IMR-90 (cell line): ENCODE data around the gene DHRSX. TPM values are rescaled to one million over a fixed set of nuclear protein-coding genes. Genes with fewer than 3 reads are reported as not detected.

Experiments used
- ATAC-seq: fragments of 200-7000 bp; cut with Tn5 transposase; 2 replicates; pipeline ENCODE4 v1.9.1; 2020; ENCODE audit warnings: low read depth, mild to moderate bottlenecking, moderate library complexity
- BruUV-seq: library from RNA; stranded (reverse); fragments of 400-500 nt; replicated peaks from 2 replicates; lab custom pipeline; 2021; lab: Mats Ljungman, UMichigan
- CTCF ChIA-PET: fragments of 300-600 bp; formaldehyde crosslinking; extraction: SDS; loops from one replicate; lab custom pipeline; 2021; ENCODE audit warnings: antibody characterized with exemption; lab: Yijun Ruan, JAX
- POLR2A ChIA-PET: fragments of 300-600 bp; sonication (Branson Sonifier 250); formaldehyde crosslinking; loops from one replicate; lab custom pipeline; 2022; ENCODE audit warnings: antibody characterized with exemption; ENCODE audit not compliant: unreplicated experiment; lab: Charles Lee
- DNase-seq: peaks from one replicate; pipeline ENCODE4 v3.0.0; 2013
- H2AFZ ChIP-seq: replicated peaks from 2 replicates; pipeline ENCODE3; 2013; ENCODE audit warnings: low read length, mild to moderate bottlenecking; ENCODE audit not compliant: poor library complexity
- H2AK5ac ChIP-seq: 2 replicates; pipeline ENCODE4 v1.6.1; 2013; ENCODE audit warnings: low read depth, low read length, inconsistent platforms
- H2AK9ac ChIP-seq: replicated peaks from 2 replicates; pipeline ENCODE3; 2013; ENCODE audit warnings: mild to moderate bottlenecking, low read depth, low read length, moderate library complexity; ENCODE audit not compliant: poor library complexity
- H2BK120ac ChIP-seq: 2 replicates; pipeline ENCODE4 v1.6.1; 2013; ENCODE audit warnings: low read depth, low read length, inconsistent platforms
- H2BK15ac ChIP-seq: 3 replicates; pipeline ENCODE4 v1.6.1; 2013; ENCODE audit warnings: low read depth, low read length, inconsistent platforms
- H2BK20ac ChIP-seq: 2 replicates; pipeline ENCODE4 v1.6.1; 2013; ENCODE audit warnings: low read depth, mild to moderate bottlenecking, inconsistent platforms, low read length, moderate library complexity
- H2BK5ac ChIP-seq: 2 replicates; pipeline ENCODE4 v1.6.1; 2013; ENCODE audit warnings: mild to moderate bottlenecking, low read depth, low read length, inconsistent platforms; ENCODE audit not compliant: poor library complexity, severe bottlenecking
- H3K14ac ChIP-seq: replicated peaks from 2 replicates; pipeline ENCODE4 v1.6.1; 2013; ENCODE audit warnings: low read depth, low read length, inconsistent platforms
- H3K18ac ChIP-seq: 2 replicates; pipeline ENCODE4 v1.6.1; 2013; ENCODE audit warnings: low read depth, low read length, control low read depth
- H3K23ac ChIP-seq: 2 replicates; pipeline ENCODE4 v1.6.1; 2013; ENCODE audit warnings: low read depth, low read length, inconsistent platforms
- H3K27ac ChIP-seq: 2 replicates; pipeline ENCODE4 v1.5.1; 2013; ENCODE audit warnings: mild to moderate bottlenecking, control low read depth, low read length; ENCODE audit not compliant: insufficient read depth
- H3K27me3 ChIP-seq: 2 replicates; pipeline ENCODE4 v1.6.1; 2013; ENCODE audit warnings: low read length; ENCODE audit not compliant: control insufficient read depth, insufficient read depth
- H3K36me3 ChIP-seq: 2 replicates; pipeline ENCODE4 v1.6.1; 2013; ENCODE audit warnings: low read length, mixed read lengths; ENCODE audit not compliant: control insufficient read depth, insufficient read depth
- H3K4ac ChIP-seq: 2 replicates; pipeline ENCODE4 v1.6.1; 2013; ENCODE audit warnings: low read depth, low read length, inconsistent platforms
- H3K4me1 ChIP-seq: 2 replicates; pipeline ENCODE4 v1.6.1; 2013; ENCODE audit warnings: low read length, mixed read lengths; ENCODE audit not compliant: control insufficient read depth, insufficient read depth
- H3K4me2 ChIP-seq: 2 replicates; pipeline ENCODE4 v1.6.1; 2013; ENCODE audit warnings: low read depth, mild to moderate bottlenecking, control low read depth, low read length, moderate library complexity
- H3K4me3 ChIP-seq: 2 replicates; pipeline ENCODE4 v1.5.1; 2013; ENCODE audit warnings: low read depth, mild to moderate bottlenecking, control low read depth, low read length, moderate library complexity; ENCODE audit not compliant: insufficient read depth
- H3K56ac ChIP-seq: 2 replicates; pipeline ENCODE4 v1.6.1; 2013; ENCODE audit warnings: low read length, inconsistent platforms; ENCODE audit not compliant: insufficient read depth; ENCODE audit errors: extremely low read depth
- H3K79me1 ChIP-seq, 2 experiments: 2 replicates each; pipeline ENCODE4 v1.6.1; 2013; ENCODE audit warnings: low read length in 2 of 2, inconsistent platforms in 1 of 2, low read depth in 1 of 2
- H3K9ac ChIP-seq: 2 replicates; pipeline ENCODE4 v1.6.1; 2013; ENCODE audit warnings: low read depth, low read length, control low read depth
- H3K9me1 ChIP-seq: 2 replicates; pipeline ENCODE4 v1.6.1; 2013; ENCODE audit warnings: low read length, inconsistent platforms; ENCODE audit not compliant: insufficient read depth
- H3K9me3 ChIP-seq: 2 replicates; pipeline ENCODE4 v1.6.1; 2013; ENCODE audit warnings: low read length; ENCODE audit not compliant: control insufficient read depth, insufficient read depth
- H4K20me1 ChIP-seq: 2 replicates; pipeline ENCODE4 v1.6.1; 2013; ENCODE audit warnings: low read length, inconsistent platforms; ENCODE audit not compliant: insufficient read depth
- H4K5ac ChIP-seq: 2 replicates; pipeline ENCODE4 v1.6.1; 2013; ENCODE audit warnings: mild to moderate bottlenecking, low read depth, low read length, control low read depth
- H4K8ac ChIP-seq, 2 experiments: 2 replicates each; pipeline ENCODE4 v1.6.1; 2013; ENCODE audit warnings: low read depth in 2 of 2, low read length in 2 of 2, control low read depth in 1 of 2, inconsistent platforms in 1 of 2
- H4K91ac ChIP-seq: 2 replicates; pipeline ENCODE4 v1.6.1; 2013; ENCODE audit warnings: low read depth, low read length, inconsistent platforms; ENCODE audit not compliant: insufficient read depth
- SMC3 ChIP-seq: fragments of 150-350 bp; IDR thresholded peaks from 2 replicates; pipeline ENCODE4 v1.6.1; 2016; ENCODE audit warnings: low read depth, mild to moderate bottlenecking, antibody characterized with exemption, low read length, moderate library complexity
- WGBS, 2 experiments: methylation state at CpG; one replicate each; pipeline versions ENCODE4 v1.1.5 to v1.1.7; 2013; ENCODE audit warnings: missing lambda C conversion rate in 2 of 2; ENCODE audit not compliant: insufficient read length in 1 of 2; ENCODE audit errors: extremely low coverage in 2 of 2; 5-methylcytosine and 5-hydroxymethylcytosine counted together
- dilution Hi-C: fragments of 300-500 bp; cut with HindIII; formaldehyde crosslinking; loops from one replicate; pipeline ENCODE4 v1.14.3; 2018; ENCODE audit warnings: low sequenced_read_pairs; ENCODE audit not compliant: unreplicated experiment
- in situ Hi-C: fragments of 300-500 bp; cut with MboI; formaldehyde crosslinking; loops from 3 replicates; pipeline ENCODE4 v1.14.3; 2019; ENCODE audit warnings: low sequenced_read_pairs, inconsistent platforms, mixed read lengths
- intact Hi-C: fragments of 100-400 bp; cut with micrococcal nuclease; formaldehyde crosslinking; loops from 2 replicates; pipeline ENCODE4 v1.10.0; 2022
- polyA plus RNA-seq, 3 experiments: library from polyadenylated mRNA; depleted of rRNA; stranded (reverse); fragments of >200 nt; gene quantifications; 2 replicates each; pipeline ENCODE4 v1.2.3, GENCODE V29; 2012; ENCODE audit warnings: low replicate concordance in 1 of 3
- total RNA-seq: library from RNA; depleted of rRNA; stranded (reverse); fragments of >200 nt; gene quantifications from 2 replicates; pipeline ENCODE4 v1.2.3, GENCODE V29; 2012

The DHRSX gene
- total and polyA plus RNA-seq, 2 of the 4 experiments (the other 2 are of a cell fraction), result 26.2 to 38.0 TPM

DNA sequence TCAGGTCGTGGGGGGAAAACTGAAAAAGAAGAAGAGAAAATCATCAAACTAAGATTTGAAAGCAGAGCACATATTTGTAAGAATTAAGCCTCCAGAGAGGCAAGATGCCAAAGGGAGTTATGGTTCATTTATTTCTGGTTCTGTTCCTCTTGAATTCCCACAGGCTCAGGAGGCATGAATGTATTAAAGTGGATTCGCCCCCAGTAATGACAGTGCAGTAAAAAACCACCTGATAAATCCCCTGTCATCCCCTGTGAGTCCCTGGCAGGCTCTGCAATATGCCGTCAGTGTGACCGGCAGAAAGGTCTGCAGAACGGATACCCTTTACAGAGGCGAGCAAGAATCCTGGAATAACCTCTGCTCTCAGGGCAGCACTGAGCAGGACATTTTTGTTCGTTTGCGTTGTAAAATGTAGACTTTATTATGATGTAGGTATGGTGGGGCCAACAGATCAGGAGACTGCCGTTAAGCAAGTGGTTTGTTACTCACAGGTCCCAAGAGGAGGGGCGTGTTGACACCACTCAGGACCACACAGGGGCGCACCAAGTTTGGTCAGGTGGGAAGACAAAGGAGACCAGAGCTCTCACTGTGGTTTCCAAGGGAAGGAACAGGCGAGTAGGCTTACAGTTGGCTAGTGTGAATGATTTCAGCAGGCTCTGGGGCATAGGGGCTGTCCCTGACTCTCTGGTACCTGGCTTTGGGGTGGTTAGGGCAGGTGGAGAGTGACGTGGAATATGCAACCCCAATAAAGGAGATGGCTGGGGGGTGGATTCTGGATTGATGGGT, 75.3 kb downstream of the DHRSX start:
- no peak overlapping the region for H4K5ac ChIP-seq
- H3K56ac ChIP-seq, result no peak overlapping the region
- in situ Hi-C loops, result no loop called here
- H3K27me3 ChIP-seq, result no peaks in the 10 kb centered on the region
- no peak overlapping the region for H2BK120ac ChIP-seq
- no peak overlapping the region for H3K9ac ChIP-seq
- H2AFZ ChIP-seq, result peak overlapping the region; percentile 54
- H3K4me2 ChIP-seq, result no peak overlapping the region
- peaks cover 18% of the 10 kb centered on the region for H3K36me3 ChIP-seq
- no peak overlapping the region for H4K8ac ChIP-seq
- no peak overlapping the region for H2AK9ac ChIP-seq
- H3K4ac ChIP-seq, result no peak overlapping the region
- H3K23ac ChIP-seq, result no peak overlapping the region
- H3K9me1 ChIP-seq, result no peaks in the 10 kb centered on the region
- H3K4me3 ChIP-seq, result no peak overlapping the region
- intact Hi-C loops, result no loop called here
- no peak overlapping the region for H2AK5ac ChIP-seq
- ChIA-PET CTCF (no interaction called here), POLR2A (no interaction called here)
- H2BK5ac ChIP-seq, result no peak overlapping the region
- BruUV-seq, result no TSS peak
- dilution Hi-C loops, result no loop called here
- H4K91ac ChIP-seq, result no peak overlapping the region
- TF ChIP-seq SMC3, result no peak
- H3K9me3 ChIP-seq, result no peaks in the 10 kb centered on the region
- WGBS, 2 experiments, result 100% methylated on average over 7 of the region's 13 CpGs; no CpG with 5 or more reads in 1 of the 2 experiments
- peaks cover 3 to 8% of the 10 kb centered on the region in 2 experiments; a peak in 3 of 4 replicates for H3K79me1 ChIP-seq
- no peak overlapping the region for H2BK20ac ChIP-seq
- no peak overlapping the region for H2BK15ac ChIP-seq
- no peak overlapping the region for H3K14ac ChIP-seq
- H3K4me1 ChIP-seq, result no peaks in the 10 kb centered on the region
- DNase-seq (no peak), ATAC-seq (no peak)
- H4K20me1 ChIP-seq, result 0 out of 2 replicates have a peak, but pooled peaks cover 4% of the 10 kb centered on the region
- H3K27ac ChIP-seq, result no peak overlapping the region
- no peak overlapping the region for H3K18ac ChIP-seq
